Left cardiac atrium (tissue), 4 donors: ENCODE data around the gene SPOCK3. TPM values are rescaled to one million over a fixed set of nuclear protein-coding genes. Genes with fewer than 3 reads are reported as not detected.
"Not testable (repeated sequence)": the region's sequence is repeated elsewhere in the genome, so short reads cannot be mapped to it uniquely, and the experiment has no call there.

ENCODE experiments used
- ATAC-seq, 2 donors: fragments of 200-7000 bp; cut with Tn5 transposase; one replicate each; pipeline ENCODE4 v1.9.1; 2020; ENCODE audit warnings: mild to moderate bottlenecking in 2 of 2, moderate library complexity in 2 of 2
- DNase-seq: peaks from one replicate; pipeline ENCODE4 v3.0.0-alpha.2; 2020
- intact Hi-C, 2 donors: fragments of 100-400 bp; cut with DNase I; formaldehyde crosslinking; loops; one replicate each; pipeline versions ENCODE4 v1.14.1 to v1.15.1; 2022 to 2023
- total RNA-seq, 2 donors: library from RNA; stranded (reverse); fragmentation: NEBNext Ultra II Directional; extraction: Animal tissue kit (Norgen Biotek cat#: 25700); gene quantifications; one replicate each; pipeline ENCODE4 v1.2.1, GENCODE V29; 2021
- donor health status: DM: no; HTN: yes; CAD: no.
- donor health status: DM: no; HTN: yes; CAD: no; lungs with severe emphysema.
- donor health status: DM: yes; HTN: yes; CAD: no.
- donor health status: Dilated cardiomyopathy.

Gene SPOCK3
- total RNA-seq, 2 donors from 2014 or later = not detected

DNA sequence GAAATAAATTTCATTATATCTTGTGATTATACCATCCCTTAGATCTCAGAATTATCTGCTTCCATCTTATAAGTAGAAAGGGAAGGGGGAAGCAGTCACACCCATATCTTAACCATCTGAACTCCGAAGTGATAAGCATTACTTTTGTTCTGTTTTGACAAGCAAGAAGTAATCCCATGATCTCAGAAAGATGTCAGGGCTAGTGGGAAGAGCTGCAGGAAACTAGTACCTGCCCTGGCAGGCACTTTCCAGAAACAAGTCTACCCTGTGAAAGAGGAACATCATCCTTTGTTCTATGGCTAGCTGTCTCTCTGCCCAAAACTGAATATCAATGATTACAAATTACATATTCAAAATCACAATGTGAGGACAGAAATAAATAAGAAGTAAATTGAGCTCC lies 244.4 kb downstream of the SPOCK3 start:
- DNase-seq = no peak
- no peak for ATAC-seq
- intact Hi-C loops = no loop called here

DNA sequence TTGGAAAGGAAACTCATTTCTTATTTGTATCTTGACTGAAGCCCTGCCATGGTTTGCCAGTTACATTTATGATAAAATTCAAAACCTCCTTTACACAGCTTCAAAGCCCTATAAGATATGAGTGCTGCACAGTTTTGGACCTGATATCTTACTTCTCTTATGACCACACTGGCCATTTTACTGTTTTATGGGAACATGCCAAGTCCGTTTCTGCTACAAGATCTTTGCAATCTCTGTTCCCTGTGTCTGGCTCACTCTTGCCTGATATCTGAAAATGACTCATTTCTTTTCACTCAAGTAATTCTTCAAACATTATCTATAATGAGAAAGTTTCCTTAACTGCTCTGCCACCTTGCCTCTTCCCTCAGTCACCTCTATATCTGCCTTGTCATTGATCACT lies 247.3 kb downstream of the SPOCK3 start:
- intact Hi-C loops = no loop called here
- DNase-seq = no peak
- no peak for ATAC-seq

DNA sequence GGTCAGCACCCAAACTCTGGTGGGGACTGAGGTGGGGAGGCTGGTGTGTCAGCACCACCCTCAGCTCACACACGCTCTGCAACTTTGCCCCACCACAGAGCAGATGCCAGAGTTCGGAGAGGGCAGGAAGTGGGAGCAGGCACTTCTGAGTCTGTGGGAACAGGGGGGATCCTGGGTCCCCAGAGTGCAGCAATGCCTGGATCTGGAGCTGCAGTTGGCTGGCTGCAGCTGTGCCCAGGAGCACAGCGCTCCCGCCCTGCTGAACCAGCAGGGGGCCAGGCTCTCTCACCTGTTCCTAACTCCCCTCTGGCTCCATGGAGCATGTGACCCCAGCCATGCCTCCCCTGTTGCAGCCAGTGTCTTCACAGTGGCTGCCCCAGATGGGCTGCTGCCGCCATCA lies 252.4 kb downstream of the SPOCK3 start:
- intact Hi-C loops = no loop called here
- DNase-seq (no peak), ATAC-seq (no peak)

DNA sequence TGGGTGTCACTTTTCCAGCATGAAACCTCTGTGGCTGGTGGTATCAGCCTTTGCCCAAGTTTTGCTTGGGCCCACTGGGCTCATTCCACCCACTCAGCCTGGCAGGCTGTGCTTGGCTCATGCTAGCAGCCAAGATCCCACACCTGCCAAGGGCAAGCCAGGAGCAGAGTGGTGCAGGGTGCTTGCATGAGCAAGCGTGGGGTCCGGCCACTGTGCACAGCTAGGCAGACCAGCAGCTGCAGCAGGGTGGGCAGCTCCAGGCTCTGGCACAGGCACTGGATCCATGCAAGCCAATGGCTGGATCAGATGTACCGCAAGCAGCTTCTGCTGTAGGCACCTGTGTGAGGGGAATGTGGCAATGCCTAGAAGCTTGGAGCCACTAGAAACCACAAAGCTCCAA lies 253.9 kb downstream of the SPOCK3 start:
- ATAC-seq (no peak), DNase-seq (no peak)
- intact Hi-C loops = no loop called here

DNA sequence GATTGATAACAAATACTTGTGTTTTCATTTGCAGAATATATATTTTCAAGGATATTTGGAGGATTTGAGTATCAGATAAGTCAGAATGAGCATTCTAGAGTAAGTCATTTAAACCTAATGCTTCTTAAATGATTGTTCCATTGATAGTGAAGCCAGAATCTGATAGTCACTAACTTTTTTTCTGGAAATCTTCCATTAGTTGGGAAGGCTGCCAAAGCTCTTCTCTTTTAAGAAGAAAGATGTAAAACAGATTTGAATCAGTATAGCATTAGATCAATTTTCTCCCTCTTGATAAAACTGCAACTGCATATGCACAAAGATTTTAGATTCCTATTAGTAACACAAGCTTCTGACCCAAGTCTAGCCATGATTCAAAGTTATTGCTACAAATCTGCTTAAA lies 256.7 kb downstream of the SPOCK3 start:
- no peak for DNase-seq
- no peak for ATAC-seq
- intact Hi-C loops = no loop called here

DNA sequence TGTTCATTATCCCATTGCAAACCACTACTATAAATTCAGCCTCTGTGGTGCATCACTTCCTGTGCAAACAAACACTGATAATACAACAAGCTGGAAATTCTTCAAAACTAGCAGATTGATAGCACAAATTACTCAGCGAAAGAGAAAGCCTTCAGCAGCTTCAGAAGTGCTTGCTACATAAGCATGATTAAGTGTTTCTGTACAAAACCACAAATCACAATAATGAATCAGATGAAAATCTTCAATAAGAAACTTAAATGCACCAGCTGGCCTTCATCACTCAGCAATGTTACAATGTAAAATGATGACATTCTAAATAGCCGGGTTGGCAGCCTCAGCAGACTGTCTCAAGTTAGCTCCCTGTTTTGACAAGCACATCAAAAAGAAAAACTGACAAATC lies 262.2 kb downstream of the SPOCK3 start:
- intact Hi-C loops = no loop called here
- DNase-seq (no peak), ATAC-seq (no peak)

DNA sequence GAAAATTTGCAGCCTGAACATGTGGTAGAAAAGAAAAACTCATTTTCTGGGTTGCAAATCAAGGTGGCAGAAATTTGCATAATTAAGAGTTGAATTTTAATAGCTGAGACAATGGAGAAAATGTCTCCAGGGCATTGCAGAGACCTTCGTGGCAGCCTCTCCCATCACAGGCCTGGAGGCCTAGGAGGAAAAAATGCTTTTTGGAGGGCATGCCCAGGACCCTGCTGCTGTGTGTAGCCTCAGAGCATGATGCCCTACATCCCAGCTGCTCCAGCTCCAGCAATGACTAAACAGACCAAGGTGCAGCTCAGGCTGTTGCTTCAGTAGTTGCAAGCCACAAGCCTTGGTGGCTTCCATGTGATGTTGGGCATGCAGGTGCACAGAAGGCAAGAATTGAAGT lies 266.1 kb downstream of the SPOCK3 start:
- ATAC-seq, DNase-seq, intact Hi-C loops: not testable (repeated sequence)

DNA sequence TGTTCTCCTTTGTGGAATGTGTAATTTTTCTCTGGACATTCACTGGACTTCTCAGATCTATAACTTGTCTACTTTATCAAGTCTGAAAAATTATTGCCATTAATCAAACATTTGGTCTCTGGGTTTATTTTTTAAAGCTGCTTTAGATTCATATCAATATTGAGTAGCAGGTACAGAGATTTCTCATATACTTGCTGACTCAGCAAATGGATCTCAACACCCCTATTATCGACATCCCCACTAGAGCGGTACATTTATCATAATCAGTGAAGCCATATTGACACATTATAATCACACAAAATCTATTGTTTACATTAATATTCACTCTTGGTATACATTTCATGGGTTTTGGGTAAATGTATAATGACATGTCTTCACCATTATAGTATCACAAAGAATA lies 268.7 kb downstream of the SPOCK3 start:
- intact Hi-C loops = no loop called here
- DNase-seq (no peak), ATAC-seq (no peak)

DNA sequence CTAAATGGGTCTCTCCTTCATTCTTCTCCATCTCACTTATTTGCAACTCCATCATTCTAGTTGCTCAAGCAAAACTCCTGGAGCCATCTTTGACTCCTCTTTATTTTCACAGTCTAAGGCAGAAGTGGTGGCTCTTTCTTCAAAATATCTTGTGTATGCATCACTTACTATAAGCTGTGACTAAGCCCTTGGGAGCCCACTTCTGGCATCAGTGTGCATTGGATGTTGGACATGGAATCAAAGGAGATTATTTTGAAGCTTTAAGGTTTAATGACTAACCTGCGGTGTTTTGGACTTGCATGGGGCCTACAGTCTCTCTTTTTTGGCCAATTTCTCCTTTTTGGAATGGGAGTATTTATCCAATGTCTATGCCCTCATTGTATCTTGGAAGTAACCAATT lies 276.8 kb downstream of the SPOCK3 start:
- DNase-seq = no peak
- intact Hi-C loops = no loop called here
- no peak for ATAC-seq

DNA sequence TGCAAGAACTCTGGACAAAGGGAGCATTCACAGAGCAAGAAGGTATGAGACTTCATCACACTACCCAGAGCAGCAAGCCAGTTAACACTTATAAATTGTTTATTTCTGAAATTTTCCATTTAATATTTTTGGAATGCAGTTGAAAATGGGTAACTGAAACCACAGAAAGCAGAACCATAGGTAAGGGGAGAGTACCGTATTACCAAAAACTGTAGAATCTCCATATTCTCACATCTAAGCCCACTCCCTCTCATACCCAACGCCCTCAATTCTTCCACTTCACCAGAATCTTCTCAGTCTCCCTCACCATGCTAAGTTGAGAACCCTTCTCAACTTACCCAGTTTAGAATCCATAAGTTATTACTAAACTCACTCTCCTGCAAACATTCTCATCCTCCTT lies 277.8 kb downstream of the SPOCK3 start:
- DNase-seq (no peak), ATAC-seq (no peak)
- intact Hi-C loops = no loop called here

DNA sequence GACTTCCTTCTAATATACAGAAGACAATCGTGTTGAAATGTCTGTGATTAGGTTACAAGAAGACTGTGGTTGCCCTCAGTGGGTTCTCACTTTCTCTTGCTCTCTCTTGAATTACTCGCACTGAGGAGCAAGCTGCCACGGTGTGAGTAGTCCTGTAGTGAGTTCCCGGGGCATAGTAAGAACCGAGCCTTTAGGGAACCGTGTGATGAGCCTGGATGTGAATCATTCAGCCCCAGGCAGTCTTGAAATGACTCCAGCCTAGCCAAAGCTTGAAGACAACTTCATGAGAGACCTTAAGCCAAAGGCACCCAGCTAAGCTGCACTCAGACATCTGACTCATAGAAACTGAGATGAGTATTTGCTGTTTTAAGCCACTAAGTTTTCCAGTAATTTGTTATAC lies 292.7 kb downstream of the SPOCK3 start:
- intact Hi-C loops = no loop called here
- no peak for ATAC-seq
- DNase-seq = no peak

DNA sequence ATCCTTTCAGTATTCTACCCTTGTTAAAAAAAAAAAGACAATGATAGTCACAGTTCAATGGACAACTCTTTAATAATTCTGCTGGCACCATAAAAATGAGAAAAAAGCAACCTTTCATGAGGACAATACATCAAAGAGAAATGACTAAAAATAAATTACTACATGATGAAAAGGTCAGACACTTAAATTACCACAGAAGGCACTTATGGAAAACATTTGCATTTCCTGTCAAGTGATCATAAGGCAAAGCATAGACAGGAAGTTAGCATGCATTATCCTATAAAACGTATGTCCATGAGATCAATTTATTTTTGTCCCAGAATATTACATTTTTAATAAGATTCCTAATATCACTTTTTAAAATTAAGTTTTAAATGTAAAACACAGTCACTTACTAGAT lies 303.8 kb downstream of the SPOCK3 start:
- no peak for ATAC-seq
- intact Hi-C loops = no loop called here
- no peak for DNase-seq

DNA sequence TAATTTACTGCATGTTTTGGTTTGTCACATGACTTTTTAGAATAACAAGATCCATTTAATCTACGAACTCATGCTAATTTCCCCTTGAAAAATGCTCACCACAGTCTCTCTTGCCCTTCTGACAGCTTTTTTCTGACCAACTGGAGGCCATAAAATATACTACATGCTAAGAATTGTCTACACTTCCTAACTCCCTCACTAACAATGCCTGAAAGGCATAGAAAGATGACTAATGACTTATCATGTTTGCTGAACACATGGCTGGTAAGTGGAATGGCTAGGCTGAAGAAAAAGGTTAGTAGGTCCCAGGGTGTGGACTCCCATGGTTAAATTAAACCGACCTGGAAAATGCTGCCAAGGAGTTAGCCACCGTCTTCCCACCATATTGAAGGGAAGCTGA lies 309.9 kb downstream of the SPOCK3 start:
- intact Hi-C loops = no loop called here
- ATAC-seq (no peak), DNase-seq (no peak)

DNA sequence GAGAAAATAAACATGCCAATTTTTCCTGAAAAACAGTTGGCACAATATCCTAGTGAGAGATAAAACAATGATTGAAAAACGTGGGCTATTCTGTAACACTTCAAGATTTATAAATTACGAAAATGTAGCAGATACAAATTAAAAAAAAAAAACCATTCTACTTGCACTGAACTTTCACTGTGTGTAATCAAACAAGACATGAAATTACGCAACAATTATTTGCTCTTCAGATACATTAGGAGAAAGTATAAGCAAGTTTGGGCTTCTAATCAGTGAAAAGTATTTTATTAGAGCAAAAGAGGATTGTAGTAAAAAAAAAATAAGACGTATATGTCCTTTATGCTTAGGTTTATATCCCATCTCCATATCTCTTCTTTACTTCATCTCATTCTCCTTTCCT lies 320.4 kb downstream of the SPOCK3 start:
- DNase-seq (no peak), ATAC-seq (no peak)
- intact Hi-C loops = no loop called here

DNA sequence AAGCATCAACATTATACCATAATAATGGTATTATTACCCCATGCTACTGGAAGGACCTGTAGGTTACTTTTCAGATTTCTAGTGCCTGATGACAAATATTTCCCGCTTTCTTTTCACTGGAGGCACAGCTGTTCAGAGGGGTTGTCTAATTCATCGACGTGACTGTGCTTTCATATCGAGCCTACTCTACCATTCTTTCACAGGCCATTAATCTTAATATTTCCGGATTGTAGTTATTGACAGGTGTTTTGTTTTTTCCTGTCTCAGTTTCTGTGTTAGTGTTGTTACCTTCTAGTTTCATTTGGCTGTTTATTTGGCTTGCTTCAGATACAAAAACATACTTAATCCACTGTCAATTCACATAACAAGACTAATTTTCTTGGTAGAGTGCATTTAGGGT lies 330.9 kb downstream of the SPOCK3 start:
- intact Hi-C loops = no loop called here
- ATAC-seq (no peak), DNase-seq (no peak)

DNA sequence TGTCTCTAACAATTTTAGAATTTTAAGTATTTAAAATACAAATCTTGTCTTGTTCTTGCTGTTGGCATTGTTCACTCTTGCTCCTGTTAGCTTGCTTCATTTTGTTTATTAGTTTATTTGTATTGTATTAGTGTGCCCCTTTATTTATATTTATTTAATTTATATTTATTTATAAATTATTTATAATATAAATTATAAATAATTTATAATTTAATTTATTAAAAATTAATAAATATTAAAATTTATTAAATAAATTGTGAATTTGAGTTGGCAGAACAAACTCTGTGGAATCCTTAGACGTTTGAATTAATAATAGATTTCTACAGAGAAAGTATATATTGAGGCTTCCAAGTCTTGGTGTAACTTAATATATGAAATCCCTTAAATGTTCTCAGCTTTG lies 331.4 kb downstream of the SPOCK3 start:
- intact Hi-C loops = no loop called here
- DNase-seq (no peak), ATAC-seq (no peak)

DNA sequence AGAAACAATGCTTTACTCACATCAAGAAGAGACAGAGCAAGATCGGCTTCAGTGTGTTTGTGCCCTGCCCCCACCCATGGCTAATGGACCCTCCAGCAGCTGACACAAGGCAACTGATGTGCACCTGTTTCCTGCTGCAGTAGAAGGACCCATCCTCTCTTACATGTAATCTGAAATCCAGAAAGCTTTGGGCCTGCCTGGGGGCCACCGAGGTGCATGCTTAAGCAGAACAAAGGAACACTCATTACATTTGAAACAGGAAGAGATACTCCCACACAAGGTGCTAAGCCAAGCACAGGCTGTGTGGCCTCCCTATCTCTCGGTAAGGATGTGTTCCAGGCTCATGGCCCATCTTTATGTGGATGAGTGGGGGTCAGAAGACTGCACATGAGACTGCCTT lies 338.0 kb downstream of the SPOCK3 start:
- intact Hi-C loops = no loop called here
- ATAC-seq = no peak
- no peak for DNase-seq

DNA sequence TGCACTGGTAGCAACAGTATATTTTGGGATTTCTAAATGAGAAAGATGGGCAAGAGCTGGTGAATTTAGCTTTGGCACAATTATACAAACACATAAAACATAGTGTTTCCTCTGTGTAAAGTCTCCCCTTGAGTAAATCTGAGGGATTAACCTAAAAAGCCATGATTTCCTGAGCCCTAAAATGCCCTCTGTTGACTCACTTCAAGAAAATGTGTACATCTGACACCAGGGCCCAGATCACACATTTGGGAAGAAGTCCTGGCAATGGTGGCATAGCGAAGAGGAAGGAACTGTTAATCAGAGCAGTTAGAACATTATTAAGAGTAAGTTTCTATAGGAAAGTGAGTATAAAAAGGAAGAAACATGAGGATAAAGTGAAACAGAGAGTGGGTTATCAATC lies 338.5 kb downstream of the SPOCK3 start:
- no peak for ATAC-seq
- intact Hi-C loops = no loop called here
- no peak for DNase-seq

DNA sequence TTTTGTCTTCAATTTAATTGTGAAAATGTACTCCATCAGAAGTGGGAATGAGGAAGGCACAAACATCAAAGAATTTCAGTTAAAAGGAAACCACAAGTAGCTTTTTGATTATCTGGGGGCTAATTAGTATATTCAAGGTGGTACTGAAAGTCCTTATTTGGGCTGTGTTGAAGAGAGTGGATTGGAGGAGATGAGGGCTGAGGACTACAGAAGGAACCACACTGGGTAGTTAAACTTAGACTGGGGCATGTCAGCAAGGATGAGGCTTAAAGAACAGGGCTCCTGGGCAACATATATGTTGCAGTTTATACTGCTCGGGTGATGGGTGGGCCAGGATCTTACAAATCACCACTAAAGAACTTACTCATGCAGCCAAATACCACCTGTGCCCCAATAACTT lies 346.8 kb downstream of the SPOCK3 start:
- intact Hi-C loops = no loop called here
- DNase-seq (no peak), ATAC-seq (no peak)

DNA sequence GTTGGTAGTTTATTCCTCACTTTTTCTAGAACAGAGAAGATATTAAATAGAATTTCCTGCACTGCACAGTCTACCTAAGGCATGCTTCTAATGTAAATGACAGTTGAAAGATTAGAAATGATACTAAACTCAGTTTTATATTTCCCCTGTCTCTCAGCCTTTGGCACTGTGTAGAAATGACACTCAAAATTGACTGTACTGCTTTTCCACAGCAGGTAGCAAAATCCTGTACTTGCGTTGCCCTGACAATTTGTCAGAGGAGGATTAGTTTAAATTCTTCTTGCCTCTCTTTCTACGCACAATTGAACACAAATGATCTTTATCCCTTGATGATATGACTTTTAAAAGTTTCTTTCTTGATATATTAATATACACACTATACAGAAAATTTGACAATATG lies 347.6 kb downstream of the SPOCK3 start:
- ATAC-seq = no peak
- DNase-seq = no peak
- intact Hi-C loops = no loop called here

DNA sequence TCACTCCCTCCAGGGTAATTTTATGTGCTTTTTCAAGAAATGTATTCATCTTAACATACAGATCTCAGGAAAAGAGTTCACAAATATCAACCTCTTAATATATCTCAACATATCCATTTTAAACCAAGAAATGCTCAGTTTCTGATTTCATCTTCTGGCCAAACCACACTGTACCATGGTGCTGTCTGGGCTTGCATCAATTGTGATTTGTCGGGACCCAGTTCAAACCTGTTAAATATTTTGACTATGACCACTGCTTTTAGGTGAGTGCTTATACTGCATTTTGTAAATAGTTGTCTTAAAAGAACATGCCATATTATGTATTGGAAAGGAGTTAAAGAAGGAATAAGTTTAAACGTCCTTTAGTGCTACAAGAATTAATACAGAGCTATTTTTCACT lies 352.1 kb downstream of the SPOCK3 start:
- no peak for DNase-seq

DNA sequence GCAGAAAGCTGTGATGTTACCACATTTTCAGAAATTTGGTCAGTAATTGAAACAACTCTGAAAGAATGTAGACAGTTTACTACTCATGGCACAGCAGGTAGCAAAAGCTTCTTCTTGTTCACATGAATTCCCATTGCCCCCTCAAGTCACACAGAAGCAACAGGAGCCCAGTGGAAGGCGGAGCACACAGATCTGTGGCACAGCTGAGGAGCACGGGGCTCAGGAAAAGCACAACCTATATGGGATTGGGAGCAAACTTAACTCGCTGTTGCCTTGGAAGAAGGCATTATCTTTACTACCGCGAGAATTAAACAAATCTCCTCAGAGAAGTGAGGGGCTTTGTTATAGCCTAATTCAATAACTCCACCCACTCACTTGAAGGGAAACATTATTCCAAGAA lies 358.5 kb downstream of the SPOCK3 start:
- ATAC-seq (no peak), DNase-seq (no peak)
- intact Hi-C loops = no loop called here

More for the DNA sequence above, 352.1 kb downstream of the SPOCK3 start:
- no peak for ATAC-seq
- intact Hi-C loops = no loop called here

DNA sequence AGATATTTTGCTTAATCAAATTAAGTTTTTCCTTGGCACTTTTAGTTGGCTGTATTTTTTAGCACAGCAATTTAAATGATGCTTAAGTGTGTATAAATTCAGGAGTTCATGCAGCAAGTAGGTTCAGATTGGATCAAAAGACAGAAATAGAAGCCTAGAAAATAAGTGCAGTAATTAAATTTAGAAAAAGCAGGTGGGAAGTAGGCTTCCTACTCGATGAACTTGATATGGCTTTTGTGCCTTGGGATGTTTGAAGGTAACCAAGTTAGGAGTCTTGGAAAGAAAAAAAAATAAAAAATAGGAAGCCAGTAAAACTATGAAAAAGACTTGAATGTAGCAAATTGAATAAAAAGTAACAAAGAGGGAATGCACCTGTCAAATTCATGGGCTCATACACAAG lies 372.3 kb downstream of the SPOCK3 start:
- no peak for DNase-seq
- intact Hi-C loops = no loop called here
- no peak for ATAC-seq
